ENCODE data around the gene ZNF804A.

ZNF804A gene

GRCh38 chr2:184681642-184682321, 83.5 kb downstream of the ZNF804A start:
- no peak for DNase-seq
- no peaks in the 10 kb centered on the region for H3K27me3 ChIP-seq (ENCODE audit: insufficient read depth, low read length, poor library complexity)
- no peaks in the 10 kb centered on the region for H3K4me1 ChIP-seq (ENCODE audit: insufficient read depth, low read length)
- H3K27ac ChIP-seq (ENCODE audit: low read length) = no peak overlapping the region
- peaks cover 13% of the 10 kb centered on the region for H3K9me3 ChIP-seq (ENCODE audit: insufficient read depth, low read length, severe bottlenecking)
- no peaks in the 10 kb centered on the region for H3K36me3 ChIP-seq (ENCODE audit: insufficient read depth, low read length)
- no peaks in the 10 kb centered on the region for H4K20me1 ChIP-seq (ENCODE audit: insufficient read depth, low read length)
- no peak overlapping the region for H3K9ac ChIP-seq (ENCODE audit: low read depth, low read length)
- TF ChIP-seq, protein P1, sequence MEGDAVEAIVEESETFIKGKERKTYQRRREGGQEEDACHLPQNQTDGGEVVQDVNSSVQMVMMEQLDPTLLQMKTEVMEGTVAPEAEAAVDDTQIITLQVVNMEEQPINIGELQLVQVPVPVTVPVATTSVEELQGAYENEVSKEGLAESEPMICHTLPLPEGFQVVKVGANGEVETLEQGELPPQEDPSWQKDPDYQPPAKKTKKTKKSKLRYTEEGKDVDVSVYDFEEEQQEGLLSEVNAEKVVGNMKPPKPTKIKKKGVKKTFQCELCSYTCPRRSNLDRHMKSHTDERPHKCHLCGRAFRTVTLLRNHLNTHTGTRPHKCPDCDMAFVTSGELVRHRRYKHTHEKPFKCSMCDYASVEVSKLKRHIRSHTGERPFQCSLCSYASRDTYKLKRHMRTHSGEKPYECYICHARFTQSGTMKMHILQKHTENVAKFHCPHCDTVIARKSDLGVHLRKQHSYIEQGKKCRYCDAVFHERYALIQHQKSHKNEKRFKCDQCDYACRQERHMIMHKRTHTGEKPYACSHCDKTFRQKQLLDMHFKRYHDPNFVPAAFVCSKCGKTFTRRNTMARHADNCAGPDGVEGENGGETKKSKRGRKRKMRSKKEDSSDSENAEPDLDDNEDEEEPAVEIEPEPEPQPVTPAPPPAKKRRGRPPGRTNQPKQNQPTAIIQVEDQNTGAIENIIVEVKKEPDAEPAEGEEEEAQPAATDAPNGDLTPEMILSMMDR (IDR thresholded peaks at IDR 0.05; ENCODE audit: borderline replicate concordance, extremely low read depth, low read length, poor library complexity, severe bottlenecking) = no peak
- no peak for TF ChIP-seq EZH2 (IDR thresholded peaks at IDR 0.05; ENCODE audit: borderline replicate concordance, low read depth, low read length, severe bottlenecking)
- H3K79me2 ChIP-seq (ENCODE audit: insufficient read depth, low read length) = no peaks in the 10 kb centered on the region
- ATAC-seq (ENCODE audit: insufficient read depth, low read depth) = no peak
- H3K4me3 ChIP-seq (ENCODE audit: low read depth in 1 of 2, low read length in 2 of 2) = no peak overlapping the region
- H3K4me2 ChIP-seq (ENCODE audit: insufficient read depth, low read length) = no peak overlapping the region
- H2AFZ ChIP-seq (ENCODE audit: low read depth, low read length) = no peak overlapping the region

DNA sequence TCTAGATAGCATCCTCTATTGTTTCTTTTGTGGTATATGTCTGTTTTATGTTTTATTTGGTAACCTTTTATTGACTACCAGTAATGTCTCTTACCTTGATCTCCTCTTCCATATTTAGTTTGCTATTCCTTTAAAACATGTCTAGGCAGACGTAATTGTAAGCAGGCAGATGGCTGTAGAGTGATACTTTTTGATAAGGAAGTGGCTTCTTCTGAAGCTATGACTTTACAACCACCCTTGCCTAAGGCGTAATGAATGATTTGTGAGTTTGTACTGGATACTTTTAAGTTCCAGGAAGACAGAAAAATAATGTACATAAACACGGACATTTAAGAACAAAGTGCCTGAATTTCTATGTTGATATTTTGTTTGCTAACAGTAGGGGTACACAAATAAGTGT, 85.6 kb downstream of the ZNF804A start:
- ATAC-seq (ENCODE audit: insufficient read depth, low read depth) (no peak), DNase-seq (no peak)
- Histone ChIP-seq H3K9ac (ENCODE audit: low read depth, low read length) (no peak overlapping the region), H3K79me2 (ENCODE audit: insufficient read depth, low read length) (no peaks in the 10 kb centered on the region), H3K9me3 (ENCODE audit: insufficient read depth, low read length, severe bottlenecking) (peaks cover 13% of the 10 kb centered on the region), H4K20me1 (ENCODE audit: insufficient read depth, low read length) (no peaks in the 10 kb centered on the region), H3K36me3 (ENCODE audit: insufficient read depth, low read length) (no peaks in the 10 kb centered on the region), H3K4me2 (ENCODE audit: insufficient read depth, low read length) (no peak overlapping the region), H2AFZ (ENCODE audit: low read depth, low read length) (no peak overlapping the region), H3K27ac (ENCODE audit: low read length) (no peak overlapping the region), H3K4me1 (ENCODE audit: insufficient read depth, low read length) (no peaks in the 10 kb centered on the region), H3K4me3 (ENCODE audit: low read depth in 1 of 2, low read length in 2 of 2) (no peak overlapping the region), H3K27me3 (ENCODE audit: insufficient read depth, low read length, poor library complexity) (no peaks in the 10 kb centered on the region)
- TF ChIP-seq, protein P1 (IDR thresholded peaks at IDR 0.05; ENCODE audit: borderline replicate concordance, extremely low read depth, low read length, poor library complexity, severe bottlenecking) = no peak
- TF ChIP-seq EZH2 (IDR thresholded peaks at IDR 0.05; ENCODE audit: borderline replicate concordance, low read depth, low read length, severe bottlenecking) = no peak

GRCh38 chr2:184685999-184686841, 87.9 kb downstream of the ZNF804A start:
- H3K27me3 ChIP-seq (ENCODE audit: insufficient read depth, low read length, poor library complexity) = no peaks in the 10 kb centered on the region
- no peak overlapping the region for H3K4me2 ChIP-seq (ENCODE audit: insufficient read depth, low read length)
- H3K79me2 ChIP-seq (ENCODE audit: insufficient read depth, low read length) = no peaks in the 10 kb centered on the region
- no peak for TF ChIP-seq EZH2 (IDR thresholded peaks at IDR 0.05; ENCODE audit: borderline replicate concordance, low read depth, low read length, severe bottlenecking)
- TF ChIP-seq, protein P1 (IDR thresholded peaks at IDR 0.05; ENCODE audit: borderline replicate concordance, extremely low read depth, low read length, poor library complexity, severe bottlenecking) = no peak
- no peak overlapping the region for H2AFZ ChIP-seq (ENCODE audit: low read depth, low read length)
- no peak overlapping the region for H3K9ac ChIP-seq (ENCODE audit: low read depth, low read length)
- no peaks in the 10 kb centered on the region for H4K20me1 ChIP-seq (ENCODE audit: insufficient read depth, low read length)
- no peaks in the 10 kb centered on the region for H3K9me3 ChIP-seq (ENCODE audit: insufficient read depth, low read length, severe bottlenecking)
- DNase-seq (no peak), ATAC-seq (ENCODE audit: insufficient read depth, low read depth) (no peak)
- no peaks in the 10 kb centered on the region for H3K4me1 ChIP-seq (ENCODE audit: insufficient read depth, low read length)
- no peaks in the 10 kb centered on the region for H3K36me3 ChIP-seq (ENCODE audit: insufficient read depth, low read length)
- no peak overlapping the region for H3K4me3 ChIP-seq (ENCODE audit: low read depth in 1 of 2, low read length in 2 of 2)
- no peak overlapping the region for H3K27ac ChIP-seq (ENCODE audit: low read length)
